GM19455 (cell line): ENCODE measurements around the gene WWC1.
"Not testable (repeated sequence)": the region's sequence is repeated elsewhere in the genome, so short reads cannot be mapped to it uniquely, and the experiment has no call there.

Experiments used
- ATAC-seq: cut with Tn5 transposase; IDR thresholded peaks from one replicate; pipeline ENCODE4 v1.9.1; 2021; ENCODE audit not compliant: unreplicated experiment

The WWC1 gene

DNA sequence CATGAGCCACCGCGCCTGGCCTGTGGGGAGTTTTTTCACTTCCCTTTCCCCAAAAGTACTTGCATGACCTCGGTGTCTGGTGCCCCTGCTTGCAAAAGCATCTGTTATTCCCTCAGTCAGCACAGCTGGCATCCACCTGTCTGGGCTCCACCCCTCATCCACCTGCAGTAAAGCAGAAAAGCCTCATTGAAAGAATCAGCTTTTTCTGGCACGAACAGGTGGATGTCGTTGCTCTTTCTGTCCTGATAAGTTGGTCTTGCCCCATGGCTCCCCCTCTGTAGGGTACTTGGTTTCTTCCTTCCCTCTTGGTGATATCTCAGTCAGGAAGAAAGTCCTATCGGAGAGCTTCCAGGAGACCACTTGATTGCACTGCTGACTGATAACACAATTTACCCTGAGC lies 37.4 kb downstream of the WWC1 start:
- ATAC-seq, result no peak

DNA sequence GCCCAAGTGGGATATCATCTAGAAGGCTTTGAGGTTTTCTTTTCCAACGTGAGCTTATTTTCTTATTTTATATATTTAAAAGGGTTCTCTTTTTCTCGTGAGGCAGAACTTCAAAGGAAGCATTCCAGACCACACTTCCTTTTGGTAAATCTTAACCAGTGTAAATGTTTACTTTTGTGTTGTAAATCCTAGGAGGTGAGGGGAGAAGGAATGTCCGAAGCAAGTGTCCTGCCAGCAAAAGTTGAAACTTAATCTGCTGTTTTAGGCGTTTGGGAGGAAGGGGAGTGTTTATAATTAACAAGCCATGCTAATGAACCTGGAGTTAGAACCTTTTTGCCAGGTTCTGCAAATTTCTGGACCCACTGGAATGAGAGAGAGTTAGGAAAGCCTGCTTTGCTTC lies 37.9 kb downstream of the WWC1 start:
- ATAC-seq, result no peak

GRCh38 chr5:168332042-168332441 lies 40.6 kb downstream of the WWC1 start:
- no peak for ATAC-seq

DNA sequence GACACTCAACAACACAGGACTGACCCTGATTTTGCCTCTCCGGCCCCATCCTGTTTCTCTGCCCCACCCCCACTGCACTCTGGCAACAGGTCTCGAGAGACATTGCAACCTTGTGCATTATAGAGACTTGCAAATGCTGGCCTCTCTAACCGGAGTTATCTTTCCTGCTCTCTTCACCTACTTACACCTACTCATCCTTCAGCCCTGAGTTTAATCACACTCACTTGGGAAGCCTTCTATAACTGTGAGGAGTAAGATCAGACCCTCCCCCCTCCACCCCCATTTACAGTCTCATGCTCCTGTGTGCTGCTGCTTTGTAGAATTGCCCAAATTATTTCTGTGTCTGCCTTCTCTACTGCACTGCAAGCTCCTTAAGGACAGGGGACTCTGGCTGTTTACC lies 42.8 kb downstream of the WWC1 start:
- ATAC-seq, result no peak

- no peak for ATAC-seq
Observed at GRCh38 chr5:168334695-168335094, 43.2 kb downstream of the WWC1 start.

- no peak for ATAC-seq
Observed at GRCh38 chr5:168337361-168337760, 45.9 kb downstream of the WWC1 start.

- no peak for ATAC-seq
Observed at GRCh38 chr5:168339109-168339771, 47.8 kb downstream of the WWC1 start.

DNA sequence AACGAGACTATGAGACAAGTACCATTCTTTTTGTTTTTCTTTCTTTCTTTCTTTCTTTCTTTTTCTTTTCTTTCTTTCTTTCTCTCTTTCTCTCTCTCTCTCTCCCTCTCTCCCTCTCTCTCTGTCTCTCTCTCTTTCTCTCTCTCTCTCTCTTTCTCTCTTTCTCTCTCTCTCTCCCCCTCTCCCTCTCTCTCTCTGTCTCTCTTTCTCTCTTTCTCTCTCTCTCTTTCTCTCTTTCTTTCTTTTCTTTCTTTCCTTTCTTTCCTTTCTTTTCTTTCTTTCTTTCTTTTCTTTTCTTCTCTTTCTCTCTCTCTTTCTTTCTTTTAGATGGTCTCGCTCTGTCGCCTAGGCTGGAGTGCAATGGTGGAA lies 48.3 kb downstream of the WWC1 start:
- ATAC-seq, result not testable (repeated sequence)

- ATAC-seq, result no peak
Observed at GRCh38 chr5:168340487-168340886, 49.0 kb downstream of the WWC1 start.

GRCh38 chr5:168341178-168341577 lies 49.7 kb downstream of the WWC1 start:
- no peak for ATAC-seq

DNA sequence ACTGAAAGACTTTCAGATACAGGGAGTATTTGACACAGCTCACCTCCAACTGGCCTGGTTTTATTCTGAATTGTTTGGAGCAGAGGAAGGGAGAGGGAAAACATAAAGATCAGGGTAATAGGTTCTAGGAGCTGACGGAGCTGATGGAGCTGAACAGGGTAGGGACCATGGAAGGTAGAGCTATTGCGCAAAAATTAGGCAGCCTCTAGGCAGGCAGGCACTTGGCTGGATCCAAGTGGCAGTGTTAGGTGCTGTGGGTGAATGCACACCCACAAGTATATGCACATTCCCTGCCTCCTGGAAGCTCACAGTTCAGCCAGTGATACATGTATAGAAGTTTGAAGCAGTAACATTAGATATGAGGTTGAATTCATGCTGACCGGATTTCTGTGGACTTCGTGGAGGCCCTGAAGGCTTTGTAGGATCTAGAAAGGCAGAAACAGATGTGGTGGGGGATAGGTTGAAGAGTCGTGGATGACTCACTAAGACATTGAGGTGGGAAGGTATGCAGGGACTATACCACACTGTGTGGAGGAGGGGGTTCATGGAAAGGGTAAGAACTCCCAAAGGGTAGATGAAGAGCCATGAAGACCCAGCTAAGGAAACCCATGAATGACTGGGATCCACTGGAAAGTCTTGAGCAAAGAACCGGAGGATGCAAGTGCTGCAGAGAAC lies 50.8 kb downstream of the WWC1 start:
- no peak for ATAC-seq

GRCh38 chr5:168342985-168343384 lies 51.5 kb downstream of the WWC1 start:
- no peak for ATAC-seq

DNA sequence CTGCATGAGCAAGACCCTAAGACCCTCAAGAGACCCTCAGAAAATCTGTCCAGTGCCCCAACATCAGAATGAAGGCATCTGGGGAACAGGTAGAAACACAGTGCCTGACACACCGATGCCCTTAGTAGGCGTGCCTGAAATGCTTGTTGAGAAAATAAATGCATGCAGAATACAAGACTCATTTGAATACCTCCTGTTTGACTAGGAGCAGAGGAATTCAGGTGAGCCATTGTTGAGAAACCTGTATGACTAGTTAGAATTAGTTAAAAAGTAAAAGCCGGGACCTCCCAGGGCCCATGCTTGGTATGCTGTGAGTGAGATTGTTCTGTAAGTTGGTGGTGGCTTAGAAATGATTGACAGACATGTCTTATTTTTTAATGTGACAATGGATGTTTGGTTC lies 55.0 kb downstream of the WWC1 start:
- ATAC-seq, result no peak

DNA sequence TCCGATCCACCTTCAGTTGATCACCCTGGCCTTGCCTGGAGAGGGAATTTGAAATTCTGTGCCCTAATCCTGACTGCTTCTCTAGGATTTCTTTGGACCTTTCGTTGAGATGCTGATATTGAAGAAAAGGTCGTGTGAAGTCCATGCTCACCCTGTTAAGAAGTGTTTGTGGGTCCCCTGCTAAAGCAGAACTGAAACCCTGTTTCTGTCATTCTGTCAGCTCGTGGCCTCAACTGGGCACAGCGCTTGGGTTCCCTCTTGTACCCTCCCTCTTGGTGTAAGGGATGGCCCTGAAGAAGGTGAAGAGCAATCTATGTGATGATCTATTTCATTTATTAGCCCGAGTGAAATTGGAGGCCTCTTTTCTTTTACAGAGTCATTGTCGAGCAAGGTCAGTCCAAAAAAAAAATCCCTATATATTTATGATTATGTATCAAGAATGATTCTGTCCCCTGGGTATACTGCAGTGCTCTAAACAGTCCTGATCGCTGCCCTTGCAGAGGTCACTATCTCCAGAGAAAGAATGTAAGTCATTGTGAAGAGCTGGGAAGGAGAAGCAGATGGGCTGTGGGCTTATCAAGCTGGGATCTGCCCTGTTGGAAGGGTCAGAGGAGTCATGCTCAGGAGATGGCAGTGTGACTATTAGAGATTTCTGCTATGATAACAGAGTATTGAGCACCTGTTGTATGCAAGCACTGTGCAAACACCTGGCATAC lies 56.1 kb downstream of the WWC1 start:
- ATAC-seq, result no peak

- no peak for ATAC-seq
Observed at GRCh38 chr5:168348084-168348414, 56.6 kb downstream of the WWC1 start.

DNA sequence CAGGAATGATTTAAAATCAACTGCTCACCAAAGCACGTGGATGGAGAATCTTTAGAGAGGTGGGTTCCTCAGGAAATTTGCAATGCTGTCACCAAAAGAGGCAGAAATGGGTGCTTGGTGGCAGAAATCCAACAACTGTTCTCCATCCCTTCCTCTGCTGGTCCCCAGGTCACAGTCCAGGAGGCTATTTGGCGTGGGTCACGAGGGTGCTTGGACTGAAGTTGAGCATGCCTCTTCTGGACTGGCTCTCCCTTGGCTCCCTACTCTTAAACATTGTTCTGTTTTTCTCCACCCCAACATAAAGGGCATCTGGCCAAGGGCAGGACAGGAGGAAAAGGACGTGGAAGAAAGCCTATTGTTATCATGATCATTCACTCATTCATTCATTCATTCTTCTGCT lies 58.9 kb downstream of the WWC1 start:
- ATAC-seq, result no peak

GRCh38 chr5:168353216-168353957 lies 61.9 kb downstream of the WWC1 start:
- no peak for ATAC-seq

GRCh38 chr5:168354397-168354796 lies 63.0 kb downstream of the WWC1 start:
- ATAC-seq, result no peak

DNA sequence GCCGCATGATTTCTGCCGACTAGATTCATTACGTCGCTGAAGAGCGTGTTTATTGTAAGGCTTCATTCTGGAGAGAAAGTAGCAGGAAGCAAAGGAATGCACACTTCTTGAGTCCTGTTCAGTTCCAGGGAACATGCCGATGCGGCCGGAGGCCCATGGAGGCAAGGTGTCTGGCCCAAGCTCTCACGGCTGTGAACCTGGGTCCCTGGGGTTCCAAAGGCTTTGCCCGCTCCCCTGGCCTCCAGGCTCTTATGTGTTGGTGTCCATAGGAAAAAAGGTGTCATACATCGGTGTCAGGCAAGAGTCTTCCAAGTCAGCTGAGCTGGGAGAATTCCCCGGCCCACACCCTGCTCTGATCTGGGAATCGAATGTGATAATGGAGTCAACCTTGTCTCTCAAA lies 64.7 kb downstream of the WWC1 start:
- no peak for ATAC-seq

GRCh38 chr5:168356592-168356991 lies 65.1 kb downstream of the WWC1 start:
- no peak for ATAC-seq

DNA sequence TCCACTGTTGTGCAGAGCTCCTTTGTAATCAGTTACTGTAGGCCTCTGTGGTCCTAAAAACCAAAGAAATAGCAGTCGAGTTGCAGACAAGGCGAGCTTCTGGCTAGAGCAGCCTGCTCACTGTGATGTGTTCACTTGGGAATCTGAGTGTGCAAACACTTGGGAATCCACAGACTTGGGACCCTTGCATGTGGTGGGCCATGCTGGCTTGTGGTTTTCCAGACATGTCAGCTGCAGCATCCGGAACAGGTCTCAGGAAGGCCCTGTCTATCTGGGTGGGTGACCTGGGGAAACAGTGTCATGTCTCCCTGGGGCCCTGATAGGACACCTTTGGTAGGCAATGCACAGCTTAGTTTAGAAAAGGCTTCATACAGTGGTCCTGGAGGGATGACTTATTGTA lies 66.4 kb downstream of the WWC1 start:
- ATAC-seq, result no peak
